NCI-H510A (cell line): ENCODE results near the gene TAF11L2.
"Not testable (repeated sequence)": the region's sequence is repeated elsewhere in the genome, so short reads cannot be mapped to it uniquely, and the experiment has no call there.

Source experiments
- DNase-seq: peaks from one replicate; lab custom pipeline; 2025; lab: John Stamatoyannopoulos, UW

Gene TAF11L2

DNA sequence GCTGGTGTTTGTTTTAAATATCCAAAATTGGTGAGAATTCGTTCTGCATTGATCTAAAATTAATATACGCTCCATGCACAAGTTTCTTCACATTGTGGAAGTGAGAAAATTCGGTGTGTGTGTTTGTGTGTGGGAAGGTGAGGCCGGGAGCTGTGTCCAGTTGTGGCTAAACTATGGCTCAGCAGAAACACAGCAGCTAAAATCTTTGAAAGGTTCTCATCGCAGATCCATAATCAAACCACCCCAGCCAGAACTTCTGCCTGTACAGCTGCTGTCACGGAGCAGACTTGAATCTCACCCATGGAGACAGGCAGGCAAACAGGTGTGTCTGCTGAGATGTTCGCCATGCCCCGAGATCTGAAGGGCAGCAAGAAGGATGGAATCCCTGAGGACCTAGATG is at the start of gene TAF11L2:
Gene TAF11L2, plus strand, starts transcription at position 301 of the 400 bp plus-strand sequence.
- not testable (repeated sequence) for DNase-seq

DNA sequence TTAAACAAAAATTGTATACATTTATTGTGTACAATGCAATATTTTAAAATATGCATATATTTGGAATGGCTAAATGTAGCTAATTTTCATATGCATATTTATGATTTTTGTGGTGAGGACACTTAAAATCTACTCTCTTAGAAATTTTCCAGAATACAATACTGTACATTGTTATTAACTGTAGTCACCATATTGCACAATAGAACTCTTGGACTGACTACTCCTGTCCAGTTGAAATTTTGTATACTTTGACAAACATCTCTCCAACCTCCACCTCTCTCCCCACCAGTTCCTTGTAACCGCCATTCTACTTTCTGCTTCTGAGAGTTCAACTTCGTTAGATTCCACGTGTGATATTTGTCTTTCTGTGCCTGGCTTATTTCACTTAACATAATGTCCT is 49.2 kb upstream of the TAF11L2 start:
- DNase-seq: no peak

DNA sequence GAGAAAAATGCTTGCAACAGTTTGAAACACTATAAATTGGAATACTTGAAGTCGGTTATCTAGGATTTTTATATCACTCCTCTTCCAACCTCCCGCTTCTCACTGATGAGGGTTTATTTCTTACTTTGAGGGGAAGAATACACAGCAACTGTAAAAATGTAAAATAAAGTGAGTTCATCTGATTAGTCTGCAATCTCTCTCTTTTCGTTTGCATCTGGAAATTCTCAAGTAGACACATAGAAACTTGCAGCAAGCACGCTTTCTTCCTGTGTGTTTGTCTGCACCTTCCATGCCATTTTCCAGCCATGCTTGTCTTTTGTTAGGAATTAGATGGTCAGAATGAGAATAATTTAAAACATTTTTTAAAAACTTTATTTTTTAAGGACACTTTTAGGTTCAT is 45.1 kb upstream of the TAF11L2 start:
- DNase-seq: no peak

DNA sequence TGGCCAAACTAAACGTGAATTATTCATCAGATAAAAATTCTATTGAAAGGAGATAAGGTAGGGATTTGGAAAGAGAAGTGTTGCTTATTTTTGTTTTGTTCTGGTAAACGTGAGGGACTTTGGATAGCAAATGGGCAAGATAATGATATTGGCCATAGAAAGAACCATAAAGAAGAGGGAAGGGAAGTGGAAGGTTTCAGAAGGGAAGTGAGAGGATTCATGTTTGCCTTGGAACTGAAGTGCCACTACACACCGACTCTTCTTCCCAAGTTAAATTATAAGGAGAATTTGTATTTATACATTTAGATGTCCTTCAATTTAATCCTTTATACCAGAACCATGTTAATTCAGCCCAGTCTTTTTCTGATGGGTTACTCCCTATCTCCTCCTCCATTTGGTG is 42.1 kb upstream of the TAF11L2 start:
- DNase-seq: no peak

DNA sequence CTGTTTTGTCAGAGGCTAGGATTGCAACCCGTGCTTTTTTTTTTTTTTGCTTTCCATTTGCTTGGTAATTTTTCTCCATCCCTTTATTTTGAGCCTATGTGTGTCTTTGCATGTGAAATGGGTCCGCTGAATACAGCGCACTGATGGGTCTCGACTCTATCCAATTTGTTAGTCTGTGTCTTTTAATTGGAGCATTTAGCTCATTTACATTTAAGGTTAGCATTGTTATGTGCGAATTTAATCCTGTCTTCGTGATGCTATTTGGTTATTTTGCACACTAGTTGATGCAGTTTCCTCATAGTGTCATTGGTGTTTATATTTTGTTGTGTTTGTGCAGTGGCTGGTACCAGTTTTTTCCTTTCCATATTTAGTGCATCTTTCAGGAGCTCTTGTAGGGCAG is 36.2 kb upstream of the TAF11L2 start:
- no peak for DNase-seq

DNA sequence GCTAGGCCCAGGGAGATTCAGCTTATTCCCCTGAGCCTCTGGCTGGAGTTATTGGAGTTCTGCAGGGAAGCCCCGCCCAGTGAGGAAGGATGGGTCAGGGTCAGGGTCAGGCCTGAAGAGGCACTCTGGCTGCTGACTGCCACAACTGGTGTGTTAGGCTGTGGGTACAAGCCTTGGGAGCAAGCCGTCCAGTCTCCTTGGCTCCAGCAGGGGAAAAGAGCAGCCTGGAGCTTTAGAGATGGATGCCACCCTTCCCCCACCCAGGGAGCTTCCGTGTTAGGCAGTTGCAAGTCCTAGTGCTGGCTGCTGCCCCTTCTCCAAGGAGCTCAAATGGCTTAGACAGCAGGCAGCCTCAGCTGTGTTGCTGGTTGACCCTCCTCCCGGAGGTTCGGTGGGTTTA is 34.4 kb upstream of the TAF11L2 start:
- no peak for DNase-seq

DNA sequence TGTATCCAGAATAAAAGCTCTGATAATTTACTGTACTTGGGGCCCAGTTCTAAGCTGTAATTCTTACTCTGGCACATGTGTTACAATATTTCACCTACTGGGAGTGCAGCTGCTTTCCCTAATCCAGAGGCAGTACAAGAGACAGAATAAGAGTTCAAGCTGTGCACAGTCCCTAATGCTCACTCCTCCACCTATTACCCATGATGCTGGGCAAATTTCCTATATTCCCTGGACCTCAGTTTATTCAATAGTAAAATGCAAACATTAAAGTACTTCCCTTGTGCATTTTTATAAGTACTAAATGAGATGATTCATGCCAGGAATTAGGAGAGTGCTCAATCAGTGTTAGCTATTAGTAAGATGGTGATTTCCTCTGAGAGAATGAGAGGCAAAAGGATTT is 28.0 kb upstream of the TAF11L2 start:
- no peak for DNase-seq

DNA sequence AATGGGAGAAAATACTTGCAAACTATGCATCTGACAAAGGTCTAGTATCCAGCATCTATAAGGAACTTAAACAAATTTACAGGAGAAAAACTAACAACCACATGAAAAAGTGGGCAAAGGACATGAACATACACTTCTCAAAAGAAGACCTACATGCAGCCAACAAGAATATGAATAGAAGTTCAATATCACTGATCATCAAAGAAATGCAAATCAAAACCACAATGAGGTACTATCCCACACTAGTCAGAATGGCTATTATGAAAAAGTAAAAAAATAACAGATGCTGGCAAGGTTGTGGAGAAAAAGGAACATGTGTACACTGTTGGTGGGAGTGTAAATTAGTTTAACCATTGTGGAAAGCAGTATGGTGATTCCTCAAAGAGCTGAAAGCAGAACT is 23.0 kb upstream of the TAF11L2 start:
- not testable (repeated sequence) for DNase-seq

DNA sequence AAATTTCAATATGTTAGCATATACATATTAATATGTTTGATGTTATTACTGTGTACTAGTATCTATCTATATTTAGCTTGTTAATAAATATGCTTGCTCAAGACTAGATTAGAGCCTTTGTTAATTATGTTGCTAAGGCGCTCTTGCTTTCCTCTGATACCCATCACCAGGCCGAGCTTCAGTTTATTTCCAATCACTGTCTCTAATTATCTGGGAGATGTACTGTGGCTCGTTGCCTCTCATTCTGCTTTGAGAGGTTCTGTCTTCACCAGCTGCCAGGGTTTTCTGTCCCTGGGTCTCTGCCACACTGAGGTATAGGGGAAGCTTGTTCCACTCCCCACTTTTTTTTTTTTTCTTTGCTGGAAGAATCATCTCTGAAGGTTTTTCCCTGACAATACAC is 21.0 kb upstream of the TAF11L2 start:
- no peak for DNase-seq

DNA sequence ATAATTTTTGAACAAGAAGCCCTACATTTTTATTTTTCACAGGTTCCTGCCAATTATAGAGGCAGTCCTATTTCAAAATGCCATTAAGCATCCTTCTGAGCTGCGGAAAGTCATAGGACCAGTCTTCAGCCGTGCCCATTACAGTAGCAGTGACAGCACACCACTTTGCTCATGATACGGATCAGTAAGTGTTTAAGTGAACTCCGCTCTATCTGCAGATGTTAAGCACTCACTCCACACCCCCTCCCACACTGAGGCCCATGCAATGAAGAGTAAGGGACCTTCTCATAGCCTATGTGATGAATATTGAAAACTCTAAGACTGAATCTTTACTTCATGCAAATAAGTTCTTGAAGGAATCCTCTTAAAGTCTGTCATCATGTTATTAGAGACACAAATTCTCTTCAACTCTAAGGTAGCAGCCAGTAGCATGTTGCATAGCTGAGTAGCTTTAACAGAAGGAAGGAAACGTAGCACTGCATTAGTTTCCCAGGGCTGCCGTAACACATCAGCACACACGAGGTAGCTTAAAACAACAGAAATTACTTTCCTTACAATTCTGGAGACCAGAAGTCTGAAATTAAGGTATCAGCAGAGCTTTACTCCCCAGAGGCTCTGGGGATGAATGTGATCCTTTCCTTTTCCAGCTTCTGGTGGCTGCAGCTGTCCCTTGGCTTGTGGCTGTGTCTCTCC is 20.3 kb upstream of the TAF11L2 start:
- DNase-seq: no peak

DNA sequence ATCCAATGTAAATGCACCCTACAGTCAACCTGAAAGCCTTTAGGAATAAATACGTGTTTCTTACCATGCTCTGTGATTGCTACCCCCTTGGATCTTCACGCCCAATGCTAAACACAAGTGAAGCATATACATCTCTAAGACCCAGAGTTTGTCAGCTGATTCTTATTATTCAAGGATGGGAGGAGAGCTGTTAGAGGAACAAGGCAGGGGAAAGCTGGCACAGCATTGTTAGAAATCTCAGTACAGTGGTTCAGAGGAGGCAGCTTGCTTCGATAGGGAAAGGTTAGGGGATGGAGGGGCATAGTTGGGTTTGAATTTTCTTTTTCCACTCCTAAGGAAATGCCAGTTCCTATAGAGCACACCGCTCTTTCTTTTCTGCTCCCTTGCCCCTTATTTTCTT is 16.7 kb upstream of the TAF11L2 start:
- no peak for DNase-seq

DNA sequence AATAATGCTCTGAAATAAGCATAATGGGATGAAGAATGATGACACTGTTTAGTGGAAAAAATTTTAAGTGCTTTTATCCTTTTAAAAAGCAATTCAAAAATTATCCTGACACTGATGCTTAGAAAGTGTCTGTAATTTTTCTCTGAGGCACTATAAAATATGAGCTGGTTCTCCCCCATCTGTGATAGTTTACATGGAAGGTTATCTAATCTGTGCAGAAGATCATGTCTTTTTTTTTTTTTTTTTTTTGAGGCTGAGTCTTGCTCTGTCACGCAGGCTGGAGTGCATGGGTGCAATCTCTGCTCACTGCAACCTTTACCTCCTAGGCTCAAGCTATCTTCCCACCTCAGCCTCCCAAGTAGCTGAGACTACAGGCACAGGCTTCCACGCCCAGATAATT is 15.2 kb upstream of the TAF11L2 start:
- DNase-seq: no peak

DNA sequence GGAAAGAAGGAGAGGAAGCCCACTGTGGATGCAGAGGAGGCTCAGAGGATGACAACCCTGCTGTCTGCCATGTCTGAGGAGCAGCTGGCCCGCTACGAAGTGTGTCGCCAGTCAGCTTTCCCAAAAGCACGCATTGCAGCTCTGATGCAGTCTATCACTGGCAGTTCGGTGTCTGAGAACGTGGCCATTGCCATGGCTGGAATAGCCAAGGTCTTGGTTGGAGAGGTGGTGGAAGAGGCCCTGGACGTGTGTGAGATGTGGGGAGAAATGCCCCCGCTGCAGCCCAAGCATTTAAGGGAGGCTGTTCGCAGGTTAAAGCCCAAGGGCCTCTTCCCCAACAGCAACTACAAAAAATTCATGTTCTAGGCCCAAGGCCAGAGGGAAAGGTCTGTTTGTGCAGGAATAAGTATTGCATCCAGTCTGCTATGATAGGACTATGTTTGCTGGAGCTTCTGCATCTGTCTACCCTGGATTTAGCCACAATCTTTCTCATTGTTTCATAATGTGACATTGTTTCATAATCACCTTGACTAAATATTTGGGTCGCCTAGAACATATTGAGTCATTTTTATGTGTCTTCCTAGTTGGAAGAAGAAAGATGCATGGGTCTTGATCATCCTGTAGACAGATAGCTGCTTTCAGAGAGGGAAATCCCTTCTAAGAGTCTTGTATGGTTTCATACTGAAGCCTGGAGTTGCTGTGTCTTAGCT is 11.4 kb upstream of the TAF11L2 start:
- DNase-seq: not testable (repeated sequence)

DNA sequence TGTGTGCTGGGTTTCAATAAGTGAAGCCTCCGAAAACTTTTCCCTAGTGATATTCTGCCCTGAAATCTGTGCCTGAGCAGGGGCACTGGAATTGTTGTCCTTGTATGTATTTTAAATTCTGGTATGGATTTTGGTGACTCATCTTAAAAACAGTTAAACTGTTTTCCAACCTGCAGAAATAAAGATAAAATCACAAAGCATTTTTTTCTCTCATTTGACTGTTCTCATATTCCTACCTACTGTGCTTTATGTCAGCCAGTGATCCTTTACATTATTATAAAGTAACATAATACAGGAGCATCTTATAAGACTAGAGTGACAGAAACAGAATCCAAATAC is 10.9 kb upstream of the TAF11L2 start:
- no peak for DNase-seq

DNA sequence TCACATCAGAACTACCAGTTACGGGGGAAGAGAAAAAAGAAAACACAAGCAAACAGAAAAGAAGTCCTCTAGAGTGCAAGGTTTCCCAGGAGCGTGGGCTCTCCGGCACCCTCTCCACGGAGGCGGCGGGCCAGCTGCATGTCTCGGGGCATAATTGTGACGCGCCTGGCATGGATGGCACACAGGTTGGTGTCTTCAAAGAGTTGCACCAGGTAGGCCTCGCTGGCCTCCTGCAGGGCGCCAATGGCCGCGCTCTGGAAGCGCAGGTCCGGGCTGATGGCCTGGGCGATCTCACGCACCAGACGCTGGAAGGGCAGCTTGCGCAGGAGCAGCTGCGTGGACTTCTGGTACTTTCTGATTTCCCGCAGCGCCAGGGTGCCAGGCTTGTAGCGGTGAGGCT is 6.8 kb upstream of the TAF11L2 start:
- DNase-seq: not testable (repeated sequence)

DNA sequence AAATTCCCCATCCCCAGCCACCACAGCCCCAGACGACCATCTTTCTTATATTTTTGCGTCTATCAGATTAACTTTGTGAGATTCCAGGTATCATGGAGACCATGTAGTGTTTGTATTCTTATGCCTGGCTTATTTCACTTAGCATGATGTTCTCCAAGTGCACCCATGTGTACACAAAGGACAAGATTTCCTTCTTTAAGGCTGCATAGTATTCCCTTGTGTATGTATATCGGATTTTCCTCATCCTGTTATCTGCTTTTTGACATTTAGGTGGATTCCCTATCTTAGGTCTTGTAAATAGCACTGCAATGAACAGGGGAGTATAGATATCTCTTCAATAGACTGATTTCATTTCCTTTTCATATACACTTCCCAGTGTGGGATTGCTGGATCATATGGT is 5.3 kb upstream of the TAF11L2 start:
- no peak for DNase-seq

DNA sequence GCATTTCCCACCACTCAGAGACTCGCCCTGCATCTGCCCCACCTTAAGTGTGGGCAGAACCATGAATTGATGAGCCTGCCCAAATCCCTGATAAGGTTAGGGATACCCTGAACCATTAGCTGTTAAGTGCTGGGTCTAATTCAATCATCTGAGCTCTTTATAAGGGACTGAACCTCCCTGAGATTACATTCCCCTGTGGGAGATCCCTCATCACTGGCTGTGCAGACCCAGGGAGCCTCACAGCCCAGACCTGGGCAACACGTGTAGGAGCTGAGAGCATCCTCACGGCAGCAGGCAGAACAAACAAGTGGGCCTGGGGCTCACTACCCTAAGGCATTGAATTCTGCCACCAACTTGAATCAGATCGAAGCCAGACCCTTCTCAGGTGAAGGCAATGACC is 585 bp upstream of the TAF11L2 start:
- DNase-seq: no peak

DNA sequence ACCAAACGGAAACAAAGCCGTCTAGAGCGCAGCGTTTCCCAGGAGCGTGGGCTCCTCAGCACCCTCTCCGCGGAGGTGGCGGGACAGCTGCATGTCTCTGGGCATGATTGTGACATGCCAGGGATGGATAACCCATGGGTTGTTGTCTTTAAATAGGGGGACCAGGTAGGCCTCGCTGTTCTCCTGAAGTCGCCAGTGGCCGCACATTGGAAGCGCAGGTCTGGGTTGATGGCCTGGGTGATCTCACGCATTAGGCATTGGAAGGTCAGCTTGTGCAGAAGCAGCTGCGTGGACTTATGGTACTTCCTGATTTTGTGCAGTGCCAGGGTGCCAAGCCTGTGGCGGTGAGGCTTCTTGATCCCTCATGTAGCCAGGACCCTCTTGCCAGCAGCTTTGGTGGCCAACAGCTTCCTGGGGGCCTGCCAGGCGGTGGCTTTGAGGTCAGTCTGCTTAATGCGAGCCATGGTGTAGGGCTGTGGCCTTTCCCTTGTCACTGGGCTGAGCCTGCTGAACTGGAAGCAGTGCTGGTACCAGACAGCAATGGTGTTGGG is 13.8 kb downstream of the TAF11L2 start:
- no peak for DNase-seq

DNA sequence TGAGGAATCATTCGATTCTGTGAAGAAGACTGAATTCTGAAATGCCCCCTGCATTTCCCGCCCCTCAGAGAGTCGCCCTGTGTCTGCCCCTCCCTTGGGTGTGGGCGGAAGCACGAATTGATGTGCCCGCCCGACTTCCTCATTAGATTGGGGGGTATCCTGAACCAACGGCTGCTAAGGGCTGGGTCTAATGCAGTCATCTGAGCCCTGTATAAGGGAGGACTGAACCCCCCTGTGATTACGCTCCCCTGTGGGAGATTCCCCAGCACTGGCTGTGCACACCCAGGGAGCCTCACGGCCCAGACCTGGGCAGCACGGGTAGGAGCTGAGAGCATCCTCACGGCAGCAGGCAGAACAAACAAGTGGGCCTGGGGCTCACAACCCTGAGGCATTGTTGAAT is 19.5 kb downstream of the TAF11L2 start:
- DNase-seq: not testable (repeated sequence)

DNA sequence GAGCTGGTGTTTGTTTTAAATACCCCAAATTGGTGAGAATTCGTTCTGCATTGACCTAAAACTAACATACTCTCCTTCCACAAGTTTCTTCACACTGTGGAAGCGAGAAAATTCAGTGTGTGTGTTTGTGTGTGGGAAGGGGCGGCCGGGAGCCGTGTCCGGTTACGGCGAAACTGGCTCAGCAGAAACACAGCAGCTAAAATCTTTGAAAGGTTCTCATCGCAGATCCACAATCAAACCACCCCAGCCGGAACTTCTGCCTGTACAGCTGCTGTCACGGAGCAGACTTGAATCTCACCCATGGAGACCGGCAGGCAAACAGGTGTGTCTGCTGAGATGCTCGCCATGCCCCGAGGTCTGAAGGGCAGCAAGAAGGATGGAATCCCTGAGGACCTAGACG is 20.0 kb downstream of the TAF11L2 start, which contains the start of gene TAF11L3:
Gene TAF11L3, plus strand, starts transcription at position 301 of the 400 bp plus-strand sequence.
- DNase-seq: not testable (repeated sequence)

DNA sequence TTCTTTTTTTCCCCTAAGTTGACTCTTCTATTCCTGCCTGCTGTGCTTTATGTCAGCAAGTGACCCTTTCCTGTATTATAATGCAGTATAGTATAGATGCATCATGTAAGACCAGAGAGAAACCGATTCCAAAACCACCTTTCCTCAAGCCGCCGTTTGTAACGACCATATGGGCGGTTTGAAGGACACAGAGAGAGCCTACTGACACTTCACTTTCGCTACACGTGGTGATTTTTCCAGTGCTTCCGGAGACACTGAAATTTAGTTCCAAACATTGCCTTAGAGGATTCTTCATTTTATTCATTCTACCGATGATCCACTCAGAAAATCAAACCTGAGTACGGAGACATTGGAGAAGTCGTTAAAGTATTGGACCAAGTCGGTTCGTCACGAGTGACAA is 21.5 kb downstream of the TAF11L2 start:
- not testable (repeated sequence) for DNase-seq

DNA sequence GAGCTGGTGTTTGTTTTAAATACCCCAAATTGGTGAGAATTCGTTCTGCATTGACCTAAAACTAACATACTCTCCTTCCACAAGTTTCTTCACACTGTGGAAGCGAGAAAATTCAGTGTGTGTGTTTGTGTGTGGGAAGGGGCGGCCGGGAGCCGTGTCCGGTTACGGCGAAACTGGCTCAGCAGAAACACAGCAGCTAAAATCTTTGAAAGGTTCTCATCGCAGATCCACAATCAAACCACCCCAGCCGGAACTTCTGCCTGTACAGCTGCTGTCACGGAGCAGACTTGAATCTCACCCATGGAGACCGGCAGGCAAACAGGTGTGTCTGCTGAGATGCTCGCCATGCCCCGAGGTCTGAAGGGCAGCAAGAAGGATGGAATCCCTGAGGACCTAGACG is 23.5 kb downstream of the TAF11L2 start, which contains the start of gene TAF11L4:
Gene TAF11L4, plus strand, starts transcription at position 301 of the 400 bp plus-strand sequence.
- not testable (repeated sequence) for DNase-seq

DNA sequence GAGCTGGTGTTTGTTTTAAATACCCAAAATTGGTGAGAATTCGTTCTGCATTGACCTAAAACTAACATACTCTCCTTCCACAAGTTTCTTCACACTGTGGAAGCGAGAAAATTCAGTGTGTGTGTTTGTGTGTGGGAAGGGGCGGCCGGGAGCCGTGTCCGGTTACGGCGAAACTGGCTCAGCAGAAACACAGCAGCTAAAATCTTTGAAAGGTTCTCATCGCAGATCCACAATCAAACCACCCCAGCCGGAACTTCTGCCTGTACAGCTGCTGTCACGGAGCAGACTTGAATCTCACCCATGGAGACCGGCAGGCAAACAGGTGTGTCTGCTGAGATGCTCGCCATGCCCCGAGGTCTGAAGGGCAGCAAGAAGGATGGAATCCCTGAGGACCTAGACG is 26.9 kb downstream of the TAF11L2 start, which contains the start of gene TAF11L5:
Gene TAF11L5, plus strand, starts transcription at position 301 of the 400 bp plus-strand sequence.
- not testable (repeated sequence) for DNase-seq
